Neural crest cell (in vitro differentiated cells): ENCODE measurements around the gene DIP2B. TPM values are rescaled to one million over a fixed set of nuclear protein-coding genes. Genes with fewer than 3 reads are reported as not detected.
"Not testable (repeated sequence)": the region's sequence is repeated elsewhere in the genome, so short reads cannot be mapped to it uniquely, and the experiment has no call there.

Source experiments
- DNase-seq: peaks from one replicate; pipeline ENCODE4 v3.0.0; 2021; ENCODE audit warnings: low read depth, mixed read lengths, low spot score
- H3K27ac Mint-ChIP-seq: one replicate; pipeline ENCODE4 v1.8.0; 2021; ENCODE audit warnings: mild to moderate bottlenecking, mixed read lengths; ENCODE audit not compliant: unreplicated experiment
- H3K27me3 Mint-ChIP-seq: 2 replicates; pipeline ENCODE4 v1.8.0; 2021; ENCODE audit warnings: low read depth, mild to moderate bottlenecking, mixed read lengths
- H3K36me3 Mint-ChIP-seq: 2 replicates; pipeline ENCODE4 v1.8.0; 2021; ENCODE audit warnings: low read depth, mild to moderate bottlenecking, mixed read lengths
- H3K4me1 Mint-ChIP-seq: 2 replicates; pipeline ENCODE4 v1.8.0; 2021; ENCODE audit warnings: mixed read lengths
- H3K4me3 Mint-ChIP-seq: one replicate; pipeline ENCODE4 v1.8.0; 2021; ENCODE audit warnings: mild to moderate bottlenecking, mixed read lengths
- H3K9me3 Mint-ChIP-seq: 2 replicates; pipeline ENCODE4 v1.8.0; 2021; ENCODE audit warnings: mixed read lengths
- CTCF ChIP-seq: fragments of 200-600 bp; sonication (generic); conservative IDR thresholded peaks from 2 replicates; pipeline ENCODE4 v1.5.0; 2021; ENCODE audit warnings: antibody characterized with exemption, mild to moderate bottlenecking
- total RNA-seq: library from RNA; stranded (reverse); gene quantifications from 2 replicates; pipeline ENCODE4 v1.2.1, GENCODE V29; 2021

The DIP2B gene
- total RNA-seq, 1 donor from 2014 or later = 39.4 TPM

GRCh38 chr12:50555471-50555885, 50.7 kb downstream of the DIP2B start:
- H3K4me1 Mint-ChIP-seq = peaks cover 10% of the 10 kb centered on the region
- H3K36me3 Mint-ChIP-seq = no peaks in the 10 kb centered on the region
- no peaks in the 10 kb centered on the region for H3K27me3 Mint-ChIP-seq
- no peak overlapping the region for H3K27ac Mint-ChIP-seq
- no peak for TF ChIP-seq CTCF
- DNase-seq = no peak
- no peak overlapping the region for H3K4me3 Mint-ChIP-seq
- H3K9me3 Mint-ChIP-seq = no peaks in the 10 kb centered on the region

- no peak overlapping the region for H3K27ac Mint-ChIP-seq
- no peaks in the 10 kb centered on the region for H3K9me3 Mint-ChIP-seq
- DNase-seq = no peak
- H3K27me3 Mint-ChIP-seq = no peaks in the 10 kb centered on the region
- H3K4me3 Mint-ChIP-seq = no peak overlapping the region
- H3K36me3 Mint-ChIP-seq = no peaks in the 10 kb centered on the region
- TF ChIP-seq CTCF = no peak
- peaks cover 10% of the 10 kb centered on the region for H3K4me1 Mint-ChIP-seq
These were observed 51.5 kb downstream of the DIP2B start for GRCh38 chr12:50556273-50556672.

GRCh38 chr12:50556796-50557195, 52.0 kb downstream of the DIP2B start:
- H3K36me3 Mint-ChIP-seq, H3K27ac Mint-ChIP-seq, H3K4me3 Mint-ChIP-seq, H3K4me1 Mint-ChIP-seq, H3K9me3 Mint-ChIP-seq, H3K27me3 Mint-ChIP-seq, DNase-seq: not testable (repeated sequence)

- H3K9me3 Mint-ChIP-seq = no peaks in the 10 kb centered on the region
- H3K27me3 Mint-ChIP-seq = no peaks in the 10 kb centered on the region
- no peak overlapping the region for H3K4me3 Mint-ChIP-seq
- no peaks in the 10 kb centered on the region for H3K36me3 Mint-ChIP-seq
- peaks cover 10% of the 10 kb centered on the region for H3K4me1 Mint-ChIP-seq
- no peak overlapping the region for H3K27ac Mint-ChIP-seq
- TF ChIP-seq CTCF = no peak
- DNase-seq = no peak
These were observed 52.6 kb downstream of the DIP2B start for GRCh38 chr12:50557421-50557820.

- DNase-seq = no peak
- no peak overlapping the region for H3K4me3 Mint-ChIP-seq
- no peaks in the 10 kb centered on the region for H3K36me3 Mint-ChIP-seq
- H3K27me3 Mint-ChIP-seq = no peaks in the 10 kb centered on the region
- no peaks in the 10 kb centered on the region for H3K9me3 Mint-ChIP-seq
- H3K4me1 Mint-ChIP-seq = peaks cover 10% of the 10 kb centered on the region
- no peak overlapping the region for H3K27ac Mint-ChIP-seq
- no peak for TF ChIP-seq CTCF
These were observed 54.2 kb downstream of the DIP2B start for GRCh38 chr12:50558970-50559369.

GRCh38 chr12:50562520-50563433, 58.0 kb downstream of the DIP2B start:
- no peak for TF ChIP-seq CTCF
- Mint-ChIP-seq H3K27me3 (no peaks in the 10 kb centered on the region), H3K27ac (no peak overlapping the region), H3K36me3 (no peaks in the 10 kb centered on the region), H3K9me3 (peaks cover under 1% of the 10 kb centered on the region), H3K4me3 (no peak overlapping the region), H3K4me1 (peaks cover 2% of the 10 kb centered on the region)
- no peak for DNase-seq
